Right atrium auricular region (tissue), 2 donors: ENCODE results near the gene VLDLR. TPM values are rescaled to one million over a fixed set of nuclear protein-coding genes. Genes with fewer than 3 reads are reported as not detected.

ENCODE experiments used
- DNase-seq: peaks from one replicate; pipeline ENCODE4 v3.0.0-alpha.2; 2019; ENCODE audit warnings: low spot score
- H3K27ac ChIP-seq, 2 donors: fragments of 200-600 bp; sonication (generic); 1 replicate in 1 of 2; 2 replicates in 1 of 2; pipeline ENCODE4 v1.5.1; 2016 to 2019
- H3K27me3 ChIP-seq, 2 donors: fragments of 200-600 bp; sonication (generic); one replicate each; pipeline versions ENCODE4 v1.5.1 to v1.6.0; 2017 to 2019
- H3K36me3 ChIP-seq: fragments of 200-600 bp; sonication (generic); one replicate; pipeline ENCODE4 v1.5.1; 2016
- H3K4me1 ChIP-seq, 2 donors: fragments of 200-600 bp; sonication (generic); one replicate each; pipeline versions ENCODE4 v1.5.1 to v1.6.0; 2017 to 2019
- H3K4me3 ChIP-seq, 2 donors: fragments of 200-600 bp; sonication (generic); 1 replicate in 1 of 2; 2 replicates in 1 of 2; pipeline ENCODE4 v1.5.1; 2017 to 2019; ENCODE audit warnings: mild to moderate bottlenecking in 1 of 2, moderate library complexity in 1 of 2
- H3K9me3 ChIP-seq, 2 donors: fragments of 200-600 bp; sonication (generic); one replicate each; pipeline ENCODE4 v1.5.1; 2019
- total RNA-seq, 2 donors: library from RNA; depleted of rRNA; stranded (reverse); fragments of >200 nt; gene quantifications; one replicate each; pipeline ENCODE4 v1.1.0, GENCODE V29; 2016
- TF ChIP-seq, protein P1 (sequence below), 2 donors: fragments of 200-600 bp; sonication (generic); IDR thresholded peaks; one replicate each; pipeline ENCODE4 v1.5.1; 2019; ENCODE audit warnings: antibody characterized with exemption in 2 of 2

Gene VLDLR
- total RNA-seq, 2 donors from 2014 or later = 45.3 to 66.9 TPM

DNA sequence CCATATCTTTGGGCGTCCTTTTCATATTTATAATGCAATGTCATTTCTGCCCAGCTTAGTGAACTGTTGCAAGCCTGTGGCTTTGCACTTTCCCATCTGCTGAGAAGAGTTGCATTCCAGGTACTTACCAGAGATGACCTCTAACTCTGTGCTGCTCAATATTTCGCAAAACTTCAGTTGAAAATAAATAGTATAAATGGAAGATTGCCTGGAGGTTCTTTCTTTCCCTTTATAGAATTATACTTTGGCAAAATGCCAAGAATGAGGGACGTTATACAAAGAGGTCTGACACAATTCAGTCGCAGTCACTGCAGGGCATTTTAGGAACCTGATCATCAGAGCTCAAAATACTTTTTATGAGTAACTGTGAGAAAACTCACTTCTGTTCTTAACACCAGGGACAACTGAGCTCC, 18.9 kb upstream of the VLDLR start:
- Histone ChIP-seq H3K27me3 (no peaks in the 10 kb centered on the region), H3K9me3 (no peaks in the 10 kb centered on the region), H3K4me1 (peaks cover 0 to 9% of the 10 kb centered on the region in 2 donors), H3K36me3 (no peaks in the 10 kb centered on the region), H3K27ac (peak overlapping the region in 1 of 2 donors; percentile 3), H3K4me3 (no peak overlapping the region)
- DNase-seq = no peak
- TF ChIP-seq, protein P1, sequence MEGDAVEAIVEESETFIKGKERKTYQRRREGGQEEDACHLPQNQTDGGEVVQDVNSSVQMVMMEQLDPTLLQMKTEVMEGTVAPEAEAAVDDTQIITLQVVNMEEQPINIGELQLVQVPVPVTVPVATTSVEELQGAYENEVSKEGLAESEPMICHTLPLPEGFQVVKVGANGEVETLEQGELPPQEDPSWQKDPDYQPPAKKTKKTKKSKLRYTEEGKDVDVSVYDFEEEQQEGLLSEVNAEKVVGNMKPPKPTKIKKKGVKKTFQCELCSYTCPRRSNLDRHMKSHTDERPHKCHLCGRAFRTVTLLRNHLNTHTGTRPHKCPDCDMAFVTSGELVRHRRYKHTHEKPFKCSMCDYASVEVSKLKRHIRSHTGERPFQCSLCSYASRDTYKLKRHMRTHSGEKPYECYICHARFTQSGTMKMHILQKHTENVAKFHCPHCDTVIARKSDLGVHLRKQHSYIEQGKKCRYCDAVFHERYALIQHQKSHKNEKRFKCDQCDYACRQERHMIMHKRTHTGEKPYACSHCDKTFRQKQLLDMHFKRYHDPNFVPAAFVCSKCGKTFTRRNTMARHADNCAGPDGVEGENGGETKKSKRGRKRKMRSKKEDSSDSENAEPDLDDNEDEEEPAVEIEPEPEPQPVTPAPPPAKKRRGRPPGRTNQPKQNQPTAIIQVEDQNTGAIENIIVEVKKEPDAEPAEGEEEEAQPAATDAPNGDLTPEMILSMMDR (IDR thresholded peaks at IDR 0.05) = no peak

DNA sequence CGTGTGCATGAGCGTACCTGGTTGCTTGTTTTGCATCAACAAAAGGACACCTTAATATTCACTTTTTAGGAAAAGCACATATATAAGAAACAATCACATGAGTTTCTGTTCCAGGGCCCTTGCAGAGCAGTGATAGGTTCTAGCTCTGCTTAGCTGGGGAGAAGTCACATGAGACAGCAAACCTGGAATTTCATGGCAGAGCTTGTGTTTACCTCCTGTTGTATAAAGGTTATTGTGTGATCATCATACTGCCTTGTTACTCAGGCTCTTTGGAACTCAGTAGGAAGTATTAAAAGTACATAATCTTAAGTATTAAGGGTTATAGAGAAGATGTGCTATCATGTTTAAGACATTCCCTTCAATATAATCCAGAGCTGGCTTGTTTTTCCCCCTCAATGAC, 18.0 kb upstream of the VLDLR start:
- H3K27me3 ChIP-seq = no peaks in the 10 kb centered on the region
- H3K4me1 ChIP-seq = peaks cover 0 to 9% of the 10 kb centered on the region in 2 donors
- H3K9me3 ChIP-seq = no peaks in the 10 kb centered on the region
- H3K4me3 ChIP-seq = no peak overlapping the region
- TF ChIP-seq, protein P1 (IDR thresholded peaks at IDR 0.05) = no peak
- no peaks in the 10 kb centered on the region for H3K36me3 ChIP-seq
- peak overlapping the region in 1 of 2 donors; percentile 3 for H3K27ac ChIP-seq
- DNase-seq = no peak

DNA sequence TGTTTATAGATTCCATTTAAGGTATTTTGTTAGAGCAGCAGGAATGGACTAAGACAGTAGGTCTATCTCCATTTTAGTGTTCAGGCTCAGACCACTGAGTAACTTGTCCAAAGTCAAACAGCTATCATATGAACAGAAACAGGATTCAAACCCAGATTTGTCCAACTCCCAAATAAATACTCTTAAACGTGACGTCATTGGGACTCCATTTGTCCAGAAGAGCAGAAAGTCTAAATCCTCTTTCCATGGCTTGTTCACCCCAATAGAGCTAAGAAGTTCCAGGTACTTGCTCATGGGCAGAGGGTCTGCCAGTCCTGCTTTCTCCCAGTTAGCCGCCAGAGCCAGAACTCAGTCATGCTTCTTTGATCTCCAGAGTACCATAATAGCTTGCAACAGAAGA, 16.3 kb upstream of the VLDLR start:
- Histone ChIP-seq H3K4me1 (peaks cover 0 to 9% of the 10 kb centered on the region in 2 donors), H3K36me3 (no peaks in the 10 kb centered on the region), H3K27me3 (no peaks in the 10 kb centered on the region), H3K9me3 (no peaks in the 10 kb centered on the region), H3K27ac (no peak overlapping the region), H3K4me3 (no peak overlapping the region)
- DNase-seq = no peak
- TF ChIP-seq, protein P1 (IDR thresholded peaks at IDR 0.05) = no peak

DNA sequence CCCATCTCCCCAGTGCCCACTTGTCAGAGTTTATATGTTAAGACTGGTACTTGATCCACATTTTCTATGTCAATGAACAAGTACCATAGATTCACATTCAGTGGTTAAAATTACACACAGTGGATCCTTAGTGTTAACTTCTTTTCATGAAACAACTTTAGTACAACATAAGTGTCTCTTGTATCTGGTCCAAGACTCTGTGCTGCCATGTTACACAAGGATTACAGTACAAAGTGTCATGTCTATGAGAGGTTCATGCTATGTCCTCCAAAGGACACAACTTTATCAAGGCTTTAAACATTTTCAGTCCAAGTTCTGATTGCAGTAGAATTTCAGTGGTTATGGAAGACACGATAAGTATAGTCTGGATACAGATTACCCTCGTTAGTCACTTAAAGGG, 13.3 kb upstream of the VLDLR start:
- H3K9me3 ChIP-seq = no peaks in the 10 kb centered on the region
- H3K27me3 ChIP-seq = no peaks in the 10 kb centered on the region
- TF ChIP-seq, protein P1 (IDR thresholded peaks at IDR 0.05) = no peak
- H3K4me1 ChIP-seq = peaks cover 0 to 3% of the 10 kb centered on the region in 2 donors
- peak overlapping the region in 1 of 2 donors; percentile 46 for H3K27ac ChIP-seq
- no peak for DNase-seq
- H3K4me3 ChIP-seq = no peak overlapping the region
- H3K36me3 ChIP-seq = no peaks in the 10 kb centered on the region

DNA sequence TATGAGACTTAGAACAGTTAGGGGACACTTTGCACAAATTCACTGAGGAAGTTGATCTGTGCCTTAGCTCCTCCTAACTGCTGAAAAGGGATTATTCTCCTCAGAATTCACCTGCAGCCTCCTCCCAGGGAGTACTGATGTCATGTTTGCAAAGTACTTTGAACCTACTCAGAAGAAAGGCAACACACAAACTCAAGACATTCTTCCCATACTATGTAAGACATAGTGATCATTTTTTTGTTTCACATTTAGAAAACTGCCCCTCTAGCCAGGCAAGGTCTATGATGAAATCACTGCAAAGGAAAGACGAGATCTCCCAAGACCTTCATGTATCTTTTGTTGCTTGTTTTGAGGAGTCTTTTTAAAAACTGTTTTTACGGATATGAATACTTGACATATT, 10.6 kb upstream of the VLDLR start:
- Histone ChIP-seq H3K36me3 (no peaks in the 10 kb centered on the region), H3K27me3 (no peaks in the 10 kb centered on the region), H3K27ac (peak overlapping the region in 1 of 2 donors; percentile 7), H3K4me3 (no peak overlapping the region), H3K4me1 (peaks cover 0 to 10% of the 10 kb centered on the region in 2 donors), H3K9me3 (no peaks in the 10 kb centered on the region)
- TF ChIP-seq, protein P1 (IDR thresholded peaks at IDR 0.05) = no peak
- no peak for DNase-seq

DNA sequence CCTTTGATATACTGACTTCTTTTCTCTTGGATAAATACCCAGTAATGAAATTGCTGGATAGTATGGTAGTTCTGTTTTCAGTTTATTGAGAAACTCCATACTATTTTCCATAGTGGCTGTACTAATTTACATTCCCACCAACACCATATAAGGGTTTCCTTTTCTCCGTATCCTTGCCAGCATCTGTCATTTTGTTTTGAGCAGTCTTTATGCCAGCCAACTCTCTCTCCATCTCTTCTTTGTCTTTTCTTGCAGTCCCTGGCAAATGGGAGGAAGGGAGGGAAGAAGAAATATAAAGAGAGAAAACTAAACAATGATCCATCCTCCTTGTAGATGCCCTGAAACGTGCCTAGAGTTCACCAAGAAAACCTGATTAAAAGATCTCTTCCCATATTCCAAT, 9.6 kb upstream of the VLDLR start:
- Histone ChIP-seq H3K4me3 (no peak overlapping the region), H3K4me1 (peaks cover 0 to 10% of the 10 kb centered on the region in 2 donors), H3K27me3 (no peaks in the 10 kb centered on the region), H3K9me3 (no peaks in the 10 kb centered on the region), H3K27ac (peak overlapping the region in 1 of 2 donors; percentile 83), H3K36me3 (no peaks in the 10 kb centered on the region)
- DNase-seq = no peak
- TF ChIP-seq, protein P1 (IDR thresholded peaks at IDR 0.05) = no peak
